Ovary (tissue), 1 donor: ENCODE measurements around the gene KCNK16.

Experiments
- EP300 ChIP-seq: sonication (generic); formaldehyde crosslinking; IDR thresholded peaks from one replicate; pipeline ENCODE4 v1.6.1; 2017; ENCODE audit warnings: antibody characterized with exemption
- POLR2A ChIP-seq: fragments of 450-650 bp; IDR thresholded peaks from one replicate; pipeline ENCODE4 v1.6.1; 2017; ENCODE audit warnings: antibody characterized with exemption, mild to moderate bottlenecking, moderate library complexity

DNA sequence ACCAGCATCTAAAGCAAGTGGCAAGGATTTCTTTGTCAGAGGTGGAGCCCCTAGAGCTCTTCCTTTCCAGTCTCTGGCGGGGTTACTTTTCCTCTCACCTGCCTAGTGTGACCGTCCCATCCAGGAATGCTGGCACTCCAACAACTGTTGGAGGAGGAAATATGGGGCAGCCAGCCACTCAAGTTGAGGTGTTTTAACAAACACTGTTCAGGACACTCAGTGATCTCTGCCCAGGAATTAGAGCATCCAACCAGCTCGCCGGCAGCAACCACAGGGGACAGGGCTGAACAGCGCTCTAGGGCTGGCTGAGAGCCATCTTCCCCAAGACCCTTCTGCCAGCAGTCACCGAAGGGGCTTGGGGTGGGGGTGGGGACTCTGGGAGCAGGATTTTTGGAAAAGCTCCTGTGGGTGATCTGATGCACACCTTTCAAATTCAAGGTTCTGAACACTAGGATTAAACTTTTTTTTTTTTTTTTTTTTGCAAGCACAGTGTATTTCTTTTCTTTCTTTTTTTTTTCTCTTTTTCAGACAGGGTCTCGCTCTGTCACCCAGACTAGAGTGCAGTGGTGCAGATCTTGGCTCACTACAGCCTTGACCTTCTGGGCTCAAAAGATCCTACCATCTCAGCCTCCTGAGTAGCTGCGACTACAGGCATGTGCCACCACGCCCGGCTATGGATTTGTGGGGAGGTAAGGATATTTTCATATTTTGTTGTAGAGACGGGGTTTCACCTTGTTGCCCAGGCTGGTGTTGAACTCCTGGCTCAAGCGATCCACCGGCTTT lies 28.4 kb upstream of the KCNK16 start:
- no peak for TF ChIP-seq EP300
- TF ChIP-seq POLR2A = no peak
